Measurements from ENCODE around the gene ZNF337.
"Not testable (repeated sequence)": the region's sequence is repeated elsewhere in the genome, so short reads cannot be mapped to it uniquely, and the experiment has no call there.

The ZNF337 gene

GRCh38 chr20:25695532-25696370 is 902 bp downstream of the ZNF337 start:
- in situ Hi-C loops (cut with HindIII; ENCODE audit: low sequenced_read_pairs): no loop called here

GRCh38 chr20:25692499-25692898 is 4.2 kb downstream of the ZNF337 start:
- in situ Hi-C loops (cut with HindIII; ENCODE audit: low sequenced_read_pairs): no loop called here

- in situ Hi-C loops (cut with HindIII; ENCODE audit: low sequenced_read_pairs): no loop called here
These were observed 6.2 kb downstream of the ZNF337 start for GRCh38 chr20:25690427-25690826.

GRCh38 chr20:25686081-25687067 is 10.3 kb downstream of the ZNF337 start:
- in situ Hi-C loops (cut with HindIII; ENCODE audit: low sequenced_read_pairs): no loop called here

GRCh38 chr20:25685276-25686080 is 11.2 kb downstream of the ZNF337 start:
- in situ Hi-C loops (cut with HindIII; ENCODE audit: low sequenced_read_pairs): no loop called here

GRCh38 chr20:25683826-25684225 is 12.8 kb downstream of the ZNF337 start:
- in situ Hi-C loops (cut with HindIII; ENCODE audit: low sequenced_read_pairs): not testable (repeated sequence)

- in situ Hi-C loops (cut with HindIII; ENCODE audit: low sequenced_read_pairs): no loop called here
These were observed 13.6 kb downstream of the ZNF337 start for GRCh38 chr20:25683050-25683449.

GRCh38 chr20:25676164-25676809 is 20.4 kb downstream of the ZNF337 start:
- in situ Hi-C loops (cut with HindIII; ENCODE audit: low sequenced_read_pairs): no loop called here

GRCh38 chr20:25675161-25675560 is 21.5 kb downstream of the ZNF337 start:
- in situ Hi-C loops (cut with HindIII; ENCODE audit: low sequenced_read_pairs): no loop called here

GRCh38 chr20:25672659-25673235 is 23.9 kb downstream of the ZNF337 start:
- in situ Hi-C loops (cut with HindIII; ENCODE audit: low sequenced_read_pairs): loop anchor here (25.0 kb wide), 1 partner anchor 135 kb away; no protein-coding TSS in a partner anchor

- in situ Hi-C loops (cut with HindIII; ENCODE audit: low sequenced_read_pairs): loop anchor here (25.0 kb wide), 1 partner anchor 133 kb away; no protein-coding TSS in a partner anchor
These were observed 26.7 kb downstream of the ZNF337 start for GRCh38 chr20:25669826-25670422.

- in situ Hi-C loops (cut with HindIII; ENCODE audit: low sequenced_read_pairs): loop anchor here (25.0 kb wide), 1 partner anchor 131 kb away; no protein-coding TSS in a partner anchor
These were observed 28.2 kb downstream of the ZNF337 start for GRCh38 chr20:25668446-25668845.

GRCh38 chr20:25659999-25660398 is 36.7 kb downstream of the ZNF337 start:
- in situ Hi-C loops (cut with HindIII; ENCODE audit: low sequenced_read_pairs): loop anchor here (25.0 kb wide), 1 partner anchor 123 kb away; no protein-coding TSS in a partner anchor

- in situ Hi-C loops (cut with HindIII; ENCODE audit: low sequenced_read_pairs): loop anchor here (25.0 kb wide), 1 partner anchor 117 kb away; no protein-coding TSS in a partner anchor
These were observed 42.2 kb downstream of the ZNF337 start for GRCh38 chr20:25654487-25654886.

GRCh38 chr20:25652866-25653265 is 43.8 kb downstream of the ZNF337 start:
- in situ Hi-C loops (cut with HindIII; ENCODE audit: low sequenced_read_pairs): loop anchor here (25.0 kb wide), 1 partner anchor 116 kb away; no protein-coding TSS in a partner anchor

GRCh38 chr20:25644814-25645213 is 51.8 kb downstream of the ZNF337 start:
- in situ Hi-C loops (cut with HindIII; ENCODE audit: low sequenced_read_pairs): no loop called here

GRCh38 chr20:25643716-25644115 is 52.9 kb downstream of the ZNF337 start:
- in situ Hi-C loops (cut with HindIII; ENCODE audit: low sequenced_read_pairs): no loop called here

- in situ Hi-C loops (cut with HindIII; ENCODE audit: low sequenced_read_pairs): no loop called here
These were observed 59.4 kb downstream of the ZNF337 start for GRCh38 chr20:25637247-25637646.

Data from DLD1 (cell line).